WTC11 (cell line): ENCODE measurements around the gene PLD3.

Source experiments
- MAX ChIP-seq: sonication (generic); formaldehyde crosslinking; IDR thresholded peaks from 2 replicates; pipeline ENCODE4 v1.8.0; 2022; ENCODE audit warnings: mild to moderate bottlenecking, missing genetic modification reagents
- TF ChIP-seq, protein P1 (sequence below): fragments of 200-600 bp; IDR thresholded peaks from 2 replicates; pipeline ENCODE4 v1.8.0; 2022; ENCODE audit warnings: antibody characterized with exemption

DNA sequence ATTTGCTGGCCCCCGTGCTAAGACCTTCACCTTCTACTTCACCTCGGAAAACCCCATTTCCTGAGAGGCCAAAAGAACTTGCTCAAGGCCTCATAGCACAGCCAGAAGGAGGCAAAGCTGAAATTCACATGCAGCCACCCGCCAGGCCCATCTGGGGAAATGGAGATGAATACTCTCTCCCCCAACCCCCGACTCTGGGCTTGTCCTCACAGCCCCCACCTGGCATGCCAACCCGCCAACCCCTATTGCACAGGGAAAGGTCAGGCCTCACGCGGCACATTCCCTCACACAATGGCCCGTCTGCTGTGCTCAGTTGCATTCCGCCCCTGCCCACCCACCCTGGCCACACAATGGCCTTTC lies 61.5 kb downstream of the PLD3 start:
- no peak for TF ChIP-seq MAX (CRISPR knock-in tag)
- TF ChIP-seq, protein P1, sequence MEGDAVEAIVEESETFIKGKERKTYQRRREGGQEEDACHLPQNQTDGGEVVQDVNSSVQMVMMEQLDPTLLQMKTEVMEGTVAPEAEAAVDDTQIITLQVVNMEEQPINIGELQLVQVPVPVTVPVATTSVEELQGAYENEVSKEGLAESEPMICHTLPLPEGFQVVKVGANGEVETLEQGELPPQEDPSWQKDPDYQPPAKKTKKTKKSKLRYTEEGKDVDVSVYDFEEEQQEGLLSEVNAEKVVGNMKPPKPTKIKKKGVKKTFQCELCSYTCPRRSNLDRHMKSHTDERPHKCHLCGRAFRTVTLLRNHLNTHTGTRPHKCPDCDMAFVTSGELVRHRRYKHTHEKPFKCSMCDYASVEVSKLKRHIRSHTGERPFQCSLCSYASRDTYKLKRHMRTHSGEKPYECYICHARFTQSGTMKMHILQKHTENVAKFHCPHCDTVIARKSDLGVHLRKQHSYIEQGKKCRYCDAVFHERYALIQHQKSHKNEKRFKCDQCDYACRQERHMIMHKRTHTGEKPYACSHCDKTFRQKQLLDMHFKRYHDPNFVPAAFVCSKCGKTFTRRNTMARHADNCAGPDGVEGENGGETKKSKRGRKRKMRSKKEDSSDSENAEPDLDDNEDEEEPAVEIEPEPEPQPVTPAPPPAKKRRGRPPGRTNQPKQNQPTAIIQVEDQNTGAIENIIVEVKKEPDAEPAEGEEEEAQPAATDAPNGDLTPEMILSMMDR, result no peak
